ENCODE measurements around the gene LAMP5.

LAMP5 gene

DNA sequence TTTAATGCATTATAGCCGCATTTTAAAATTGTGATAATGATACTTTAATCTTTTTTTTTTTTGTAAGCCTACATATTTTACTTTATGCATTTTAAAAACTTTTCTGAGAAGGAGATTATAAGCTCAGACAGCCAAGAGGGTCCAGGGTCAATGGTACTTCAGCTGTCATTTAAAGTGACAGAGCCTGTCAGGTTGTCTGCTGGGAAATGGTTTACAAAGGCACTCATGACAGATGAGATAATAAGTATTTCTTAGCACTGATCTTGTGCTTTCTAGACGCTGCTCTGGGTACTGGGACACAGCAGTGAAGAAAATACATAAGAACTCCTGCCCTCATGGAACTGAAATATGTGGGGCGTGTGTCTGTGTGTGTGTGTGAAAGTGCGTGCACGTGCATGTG, 19.6 kb downstream of the LAMP5 start:
- no peak for DNase-seq (ENCODE audit: low read depth in 3 of 3)

DNA sequence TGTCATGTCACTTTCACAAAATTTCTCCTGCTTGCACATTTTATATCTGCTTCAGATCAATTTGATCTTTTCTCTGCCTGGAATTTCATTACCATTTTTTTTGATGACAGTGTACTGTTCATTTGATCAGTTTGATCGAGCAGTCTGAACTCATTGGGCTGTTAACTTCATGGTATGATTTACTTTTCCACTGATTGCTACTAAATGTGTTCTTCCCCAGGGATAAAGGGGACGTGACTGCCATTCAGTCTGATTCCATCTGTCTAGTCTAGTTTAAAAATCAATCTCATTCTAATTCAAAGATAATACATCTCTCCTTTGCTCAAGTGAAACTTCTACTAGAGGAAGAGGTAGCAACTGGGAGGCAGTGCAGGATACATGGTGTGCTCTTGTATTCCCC, 21.1 kb downstream of the LAMP5 start:
- DNase-seq (ENCODE audit: low read depth in 3 of 3) = no peak

DNA sequence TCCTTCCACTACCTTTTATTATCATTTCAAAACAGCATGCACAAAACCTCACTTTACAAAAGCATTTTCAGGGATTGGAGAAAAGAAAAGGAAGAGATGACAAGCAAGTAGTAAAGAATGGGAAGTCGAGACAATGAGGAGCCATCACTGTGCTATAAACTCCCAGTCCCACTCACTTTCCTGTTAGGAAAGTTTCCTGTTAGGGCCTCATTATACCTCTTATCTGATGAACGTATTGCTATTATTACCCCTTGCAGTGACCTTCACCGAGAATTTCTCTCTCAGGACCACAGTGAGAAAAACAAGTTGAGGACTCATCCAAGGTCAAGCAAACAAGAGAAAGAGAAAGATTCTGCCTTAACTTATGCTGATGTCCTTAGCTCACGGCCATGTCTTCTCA, 28.8 kb downstream of the LAMP5 start:
- DNase-seq (ENCODE audit: low read depth in 3 of 3) = no peak

DNA sequence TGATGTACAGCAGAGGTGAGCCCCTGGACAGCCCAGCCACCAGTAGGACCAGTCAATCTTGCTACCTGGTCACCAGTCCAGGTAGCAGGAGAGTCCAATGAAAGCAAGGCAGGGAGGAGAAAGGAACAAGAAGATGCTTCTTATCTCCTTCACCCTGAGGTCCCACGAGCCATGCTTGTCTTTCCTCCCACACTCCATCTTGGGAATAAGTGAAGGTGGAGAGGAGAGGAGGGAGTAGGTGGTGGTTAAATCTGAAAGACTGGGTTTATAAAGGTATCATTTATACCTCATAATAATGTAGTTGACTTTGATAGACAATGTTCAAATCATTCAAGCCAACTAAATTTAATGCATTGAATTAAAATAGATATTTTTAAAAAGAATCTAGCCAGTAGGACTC, 35.9 kb downstream of the LAMP5 start:
- no peak for DNase-seq (ENCODE audit: low read depth in 3 of 3)

DNA sequence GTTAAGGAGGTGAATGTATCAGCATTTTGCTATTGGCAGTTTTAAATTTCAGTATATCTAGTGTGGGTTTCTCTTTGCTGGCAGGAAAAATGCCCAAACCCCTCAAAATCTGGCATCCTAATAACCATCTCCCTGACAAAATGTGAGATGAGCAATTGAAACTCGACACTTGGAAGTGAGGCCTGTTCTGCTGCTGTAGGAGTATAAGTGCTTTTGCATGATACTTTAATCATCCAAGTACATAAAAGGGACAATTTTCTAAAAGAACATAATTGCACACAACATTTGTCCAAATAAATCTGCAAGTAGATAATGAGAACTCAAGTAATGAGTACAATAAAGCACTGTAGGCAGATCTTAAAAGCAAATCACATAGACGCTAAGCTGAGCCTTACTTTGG, 36.5 kb downstream of the LAMP5 start:
- DNase-seq (ENCODE audit: low read depth in 3 of 3) = no peak

DNA sequence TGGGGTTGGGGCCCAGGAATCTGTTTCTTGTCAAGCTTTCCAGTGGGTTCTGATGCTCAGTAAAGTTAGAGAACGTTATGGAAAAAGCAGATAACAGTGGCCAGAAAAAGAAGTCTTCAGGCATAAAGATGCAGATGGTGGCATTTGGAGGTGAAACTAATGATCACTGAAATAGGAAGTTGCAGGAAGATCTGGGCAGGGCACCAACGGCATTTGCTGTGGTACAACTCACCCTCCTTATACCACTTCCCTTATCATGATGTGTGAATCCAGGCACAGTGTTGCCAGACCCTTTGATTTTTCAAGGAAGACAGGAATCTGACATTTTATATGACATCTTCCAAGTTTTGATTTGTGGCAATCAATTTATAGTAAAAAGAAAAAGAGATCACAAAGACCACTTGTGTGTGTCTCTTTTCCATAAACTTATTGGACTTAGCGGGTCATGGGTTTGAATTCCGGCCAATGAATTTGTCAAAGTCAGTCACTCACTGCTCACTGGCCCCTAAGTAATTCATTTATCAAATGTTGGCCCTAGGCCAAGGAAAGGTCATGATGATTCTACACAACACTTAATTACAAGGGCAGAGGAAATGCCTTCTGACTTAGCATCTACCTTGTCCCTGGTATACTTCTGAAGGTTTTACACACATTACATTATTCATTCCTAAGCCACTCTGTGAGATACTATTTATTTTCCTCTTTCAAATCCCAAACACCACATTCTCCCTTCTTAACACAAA, 37.6 kb downstream of the LAMP5 start:
- DNase-seq (ENCODE audit: low read depth in 3 of 3) = no peak

DNA sequence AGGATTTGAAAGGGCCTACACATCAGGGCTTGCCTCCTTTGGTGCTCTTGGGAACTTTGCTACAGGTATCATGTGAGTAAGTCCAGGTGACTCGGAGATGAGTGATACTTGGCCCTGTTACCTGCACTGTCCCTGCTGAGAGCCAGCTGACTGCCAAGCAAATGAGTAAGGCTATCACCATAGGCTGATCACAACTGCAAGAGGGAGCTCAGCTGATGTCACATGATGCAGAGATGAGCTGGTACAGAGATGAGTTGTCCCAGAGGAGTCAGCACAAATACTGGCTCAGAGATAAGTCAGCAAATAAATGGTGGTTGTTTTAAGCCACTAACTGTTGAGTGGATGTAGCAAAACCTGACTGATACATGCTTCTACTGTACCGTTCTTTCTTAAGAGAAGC, 41.4 kb downstream of the LAMP5 start:
- DNase-seq (ENCODE audit: low read depth in 3 of 3) = no peak

DNA sequence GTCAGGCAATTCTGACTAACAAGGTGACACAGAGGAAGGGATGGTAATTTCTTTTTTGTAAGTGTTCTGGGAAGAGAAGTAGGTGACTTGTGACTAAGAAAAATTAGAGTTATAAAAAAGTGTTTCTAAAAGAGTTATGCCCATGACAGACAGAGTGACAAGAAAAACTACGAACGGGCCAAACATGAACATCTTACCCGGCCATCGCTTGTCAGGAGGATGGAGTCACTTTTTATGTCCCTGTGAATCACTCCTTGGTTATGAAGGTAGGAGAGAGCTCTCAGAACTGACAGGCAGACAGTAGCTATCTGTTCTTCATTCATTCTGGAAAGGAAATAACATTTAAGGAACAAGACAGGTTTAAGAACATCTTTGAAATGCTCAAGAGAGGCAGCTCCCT, 43.0 kb downstream of the LAMP5 start:
- no peak for DNase-seq (ENCODE audit: low read depth in 3 of 3)

DNA sequence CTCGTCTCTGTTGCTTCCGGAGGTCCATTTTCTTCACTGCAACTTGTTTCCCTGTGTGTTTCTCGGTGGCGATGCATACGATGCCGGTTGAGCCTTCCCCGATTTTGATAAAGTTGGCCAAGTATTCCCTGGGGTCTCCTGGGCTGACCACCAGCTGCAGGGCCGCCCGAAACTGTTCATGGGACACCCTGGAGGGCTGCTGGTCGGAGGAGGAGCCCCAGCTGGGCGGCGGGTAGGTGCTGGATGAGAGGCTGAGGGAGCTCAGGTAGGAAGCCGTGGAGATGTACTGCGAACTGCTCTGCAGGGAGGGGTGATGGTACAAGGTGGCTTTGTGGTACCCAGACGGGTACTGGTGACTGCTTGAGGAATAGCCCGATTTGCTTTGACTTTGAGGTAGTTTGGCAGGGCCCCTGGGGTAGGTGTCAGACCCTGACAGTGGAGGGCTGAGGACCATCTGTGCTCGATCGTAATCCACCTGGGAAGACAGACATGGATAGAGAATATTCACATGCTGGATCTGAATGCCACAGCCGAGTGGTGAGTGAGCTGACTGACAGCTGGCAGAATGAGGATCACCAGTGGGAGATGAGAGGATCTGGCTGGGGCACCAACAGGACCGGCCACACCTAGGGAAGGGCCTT, 51.6 kb downstream of the LAMP5 start:
- no peak for DNase-seq (ENCODE audit: low read depth in 3 of 3)

DNA sequence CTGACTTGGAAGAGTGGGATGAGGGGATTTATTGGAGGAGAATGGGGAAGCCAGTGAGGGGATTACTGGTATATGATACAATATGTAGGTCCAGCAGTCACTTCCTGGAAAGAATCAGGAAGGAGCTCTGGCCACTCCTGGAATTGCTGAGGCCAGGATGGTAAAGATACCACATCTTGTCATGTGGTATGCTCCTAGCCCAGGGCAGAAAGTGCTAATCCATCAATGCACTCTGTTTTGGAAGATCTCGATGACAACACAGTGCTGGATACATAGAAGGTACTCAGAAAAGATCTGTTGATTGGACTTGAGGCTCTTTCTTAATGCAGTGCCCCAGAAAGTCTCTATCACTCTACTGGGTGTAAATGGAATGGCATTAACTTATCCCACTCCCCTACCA, 52.6 kb downstream of the LAMP5 start:
- DNase-seq (ENCODE audit: low read depth in 3 of 3) = no peak

DNA sequence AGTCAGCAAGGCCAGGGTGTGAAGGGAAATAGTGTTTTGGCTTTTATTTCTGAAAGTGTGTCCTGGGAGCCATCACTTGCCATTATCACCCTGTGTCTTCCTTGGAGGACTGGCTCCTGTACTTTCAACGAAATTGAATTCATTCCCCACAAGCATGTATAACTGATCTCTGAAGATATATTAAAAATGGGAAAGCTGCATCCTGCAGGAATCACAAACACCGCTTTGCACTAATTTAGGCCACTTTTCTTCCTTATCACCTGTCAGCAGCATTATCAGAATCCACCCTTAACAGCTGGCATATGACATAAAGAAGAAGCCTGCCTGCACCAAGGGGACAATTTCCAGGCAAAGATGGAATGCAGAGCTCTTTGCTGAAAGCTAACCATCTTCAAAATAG, 56.2 kb downstream of the LAMP5 start:
- no peak for DNase-seq (ENCODE audit: low read depth in 3 of 3)

DNA sequence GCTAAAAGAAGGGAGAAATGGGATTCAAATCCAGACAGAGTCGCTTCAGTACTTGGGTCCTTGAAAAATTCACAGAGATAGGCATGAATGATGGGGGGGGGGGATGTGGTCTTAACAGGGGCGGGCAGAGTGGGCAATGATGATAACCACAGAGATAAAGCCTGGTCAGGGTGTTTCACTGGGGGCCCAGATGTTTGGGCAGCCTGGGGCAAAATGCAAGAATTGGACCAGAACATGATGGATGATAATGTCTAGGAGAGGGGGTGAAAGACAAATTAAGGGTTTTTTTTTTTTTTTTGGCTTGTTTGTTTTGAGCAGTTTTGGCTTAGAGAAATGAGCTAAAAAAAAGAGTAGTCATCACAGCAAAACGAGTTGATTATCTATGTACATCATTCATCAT, 57.4 kb downstream of the LAMP5 start:
- DNase-seq (ENCODE audit: low read depth in 3 of 3) = no peak

DNA sequence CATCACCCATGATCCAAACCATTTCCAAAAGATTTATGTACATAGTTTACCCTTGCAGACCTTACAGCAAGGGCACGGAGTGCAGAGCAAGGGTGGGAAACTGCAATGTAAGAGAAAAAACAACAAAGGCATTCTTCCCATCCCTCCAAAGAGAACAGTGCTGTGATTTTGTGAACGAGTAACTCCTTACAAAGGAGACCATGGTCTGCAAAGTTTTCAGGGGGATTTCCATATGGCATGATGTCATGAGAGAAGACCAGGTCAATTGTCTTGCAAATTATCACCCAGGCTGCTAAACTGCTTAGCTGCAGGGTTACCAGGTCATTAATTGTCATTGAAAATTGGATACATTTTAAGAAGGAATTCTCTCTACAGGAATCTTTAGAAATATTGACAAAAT, 58.3 kb downstream of the LAMP5 start:
- DNase-seq (ENCODE audit: low read depth in 3 of 3) = no peak

DNA sequence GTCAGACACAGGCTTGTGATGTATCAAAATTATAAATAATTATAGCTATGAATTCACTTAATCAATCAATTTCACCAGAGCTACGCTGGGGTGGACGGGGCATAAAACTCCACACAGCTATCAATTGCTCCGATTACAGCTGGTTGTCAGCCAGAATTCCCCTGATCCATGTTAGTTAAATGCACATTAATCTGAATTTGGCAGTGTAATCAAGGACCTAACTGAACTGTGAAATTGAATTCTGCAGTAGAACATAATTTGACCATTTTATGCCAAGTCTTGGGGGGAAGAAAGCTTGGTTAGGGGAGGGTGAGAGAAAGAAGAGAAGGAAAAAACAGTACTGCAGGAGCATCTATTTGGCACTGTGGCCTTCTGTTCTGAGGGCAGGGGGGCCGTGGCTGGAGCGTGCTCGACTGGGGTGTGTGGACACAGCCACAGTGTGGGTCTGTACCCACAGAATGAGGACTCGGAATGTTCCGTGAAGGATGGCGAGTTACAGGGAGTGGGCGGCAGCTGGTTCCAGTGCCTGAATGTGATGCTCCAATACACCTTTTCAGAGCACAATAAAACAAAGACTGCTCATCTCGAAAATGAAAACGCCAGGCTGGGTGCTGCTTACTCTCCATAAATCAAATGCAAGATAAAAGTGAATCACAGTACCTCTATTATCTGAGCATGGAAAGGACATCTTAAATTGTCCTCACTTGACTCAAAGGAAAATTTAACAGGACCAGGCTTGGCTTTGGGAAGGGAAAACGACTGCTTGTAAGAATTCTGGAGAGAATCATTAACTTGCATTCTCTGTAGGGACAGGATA, 59.2 kb downstream of the LAMP5 start:
- no peak for DNase-seq (ENCODE audit: low read depth in 3 of 3)

DNA sequence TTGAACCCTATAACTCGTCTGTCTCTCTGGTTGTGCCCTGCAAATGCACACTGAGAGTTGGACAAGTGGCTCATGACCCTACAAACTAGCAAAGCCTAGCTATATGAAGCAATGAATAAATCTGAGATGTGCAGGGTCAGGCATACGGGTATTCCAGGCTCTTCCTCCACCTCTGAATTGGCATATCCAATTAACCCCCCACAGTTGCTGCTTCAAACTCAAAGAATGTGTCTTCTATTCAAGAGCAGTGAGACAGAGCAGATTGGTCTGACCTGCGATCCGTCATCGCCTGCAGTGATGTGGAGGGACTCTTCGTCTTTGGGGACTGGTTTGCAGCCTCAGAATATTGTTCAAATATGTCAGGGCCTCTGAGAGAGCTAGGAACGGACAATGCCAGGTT, 59.8 kb downstream of the LAMP5 start:
- DNase-seq (ENCODE audit: low read depth in 3 of 3) = no peak

DNA sequence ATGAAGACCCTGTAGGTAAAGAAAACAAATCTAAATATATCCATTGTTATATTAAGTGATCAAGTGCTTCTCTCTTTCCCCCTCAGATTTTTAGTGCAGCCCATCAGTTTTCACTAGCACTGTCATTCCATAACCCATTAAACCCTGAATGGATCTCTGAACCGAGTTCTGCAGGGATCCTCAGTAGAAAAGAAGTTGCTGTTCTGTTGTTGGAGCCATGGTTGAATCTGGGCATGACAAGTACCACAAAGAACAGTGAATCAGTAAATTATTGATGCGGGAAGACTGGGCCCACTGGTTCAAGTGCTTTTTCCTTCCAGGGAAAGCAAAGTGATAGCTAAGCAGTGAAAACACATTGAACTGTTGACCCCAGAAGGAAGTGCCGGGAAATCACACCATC, 60.4 kb downstream of the LAMP5 start:
- no peak for DNase-seq (ENCODE audit: low read depth in 3 of 3)

DNA sequence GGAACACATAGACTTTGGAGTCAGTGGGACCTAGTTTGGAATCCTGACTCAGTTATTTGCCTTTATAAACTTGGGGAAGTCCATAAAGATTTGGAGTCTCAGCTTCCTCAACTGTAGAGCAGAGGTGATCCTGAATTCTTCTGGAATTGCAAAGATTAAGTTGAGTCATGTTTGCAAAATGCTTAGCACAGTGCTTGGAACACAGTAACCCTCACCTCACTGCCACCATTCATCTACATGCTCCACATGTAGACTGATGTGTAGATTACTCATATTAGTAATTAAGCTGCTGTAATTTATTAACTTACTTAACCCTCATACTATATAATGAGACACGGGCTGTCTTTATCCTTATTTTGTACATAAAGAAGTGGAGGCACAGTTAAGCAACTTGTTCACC, 61.4 kb downstream of the LAMP5 start:
- DNase-seq (ENCODE audit: low read depth in 3 of 3) = no peak

DNA sequence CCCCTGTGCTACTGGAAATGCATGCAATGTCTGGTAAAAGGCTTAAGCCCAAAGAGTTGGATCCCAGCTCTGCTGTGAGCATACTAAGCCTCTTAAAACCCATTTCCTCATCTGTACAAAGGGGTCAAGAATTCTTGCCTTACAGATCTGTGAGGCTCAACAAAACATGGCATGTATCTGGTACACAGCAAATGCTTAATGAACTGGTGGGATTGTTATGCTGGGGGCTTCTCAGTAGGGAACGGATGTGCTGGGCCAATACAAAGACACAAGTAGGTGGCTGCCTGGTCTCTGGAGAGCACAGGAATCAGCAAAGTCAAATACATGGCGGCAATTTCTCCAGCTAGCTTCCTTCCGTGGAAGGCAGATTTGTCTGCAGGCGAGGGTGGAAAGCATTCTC, 62.3 kb downstream of the LAMP5 start:
- DNase-seq (ENCODE audit: low read depth in 3 of 3) = no peak

DNA sequence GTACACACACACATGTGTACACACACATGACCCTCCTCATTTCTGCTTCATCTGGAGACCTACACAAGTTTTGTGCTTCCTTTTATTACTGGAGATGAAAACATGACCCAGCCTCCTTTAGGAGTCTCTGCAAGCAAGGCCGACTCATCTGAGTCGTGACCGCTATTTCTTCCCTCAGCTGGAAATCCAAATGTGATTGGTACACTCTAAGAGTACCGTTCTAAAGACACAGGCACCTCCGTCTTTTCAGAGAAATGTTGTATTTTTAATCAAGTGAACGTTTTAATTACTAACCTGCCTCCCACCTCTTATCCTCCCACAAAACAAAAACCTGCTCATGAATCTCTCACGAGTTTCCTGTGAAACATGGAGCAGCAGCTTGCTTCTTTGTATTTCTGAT, 63.0 kb downstream of the LAMP5 start:
- DNase-seq (ENCODE audit: low read depth in 3 of 3) = no peak

DNA sequence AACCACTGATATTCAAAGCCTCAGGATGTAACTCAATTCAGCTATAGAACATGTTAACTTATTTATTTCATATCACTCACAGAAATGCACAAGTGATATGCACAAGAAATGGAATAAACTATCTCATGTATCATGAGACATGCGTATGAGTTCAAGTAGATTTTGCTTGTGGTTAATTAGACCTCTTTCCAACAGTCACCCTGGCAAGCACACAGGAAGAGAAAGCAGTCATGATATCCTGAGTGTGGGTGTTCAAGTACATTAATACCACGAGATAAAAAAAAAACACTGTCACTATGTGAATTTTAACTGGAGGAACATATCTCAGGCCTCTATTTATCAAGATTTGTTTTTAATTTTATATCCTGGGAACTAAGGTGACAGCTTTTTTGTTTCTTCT, 64.2 kb downstream of the LAMP5 start:
- DNase-seq (ENCODE audit: low read depth in 3 of 3) = no peak

Measured in stimulated activated CD4-positive, alpha-beta T cell treated with anti-CD3 and anti-CD28 coated beads, TNF-alpha, amount 100 ng/mL, for 48 hours (primary cell).